ENCODE data around the gene POFUT2. TPM values are rescaled to one million over a fixed set of nuclear protein-coding genes. Genes with fewer than 3 reads are reported as not detected.

The POFUT2 gene
- total and polyA plus RNA-seq, 4 donors: 17.9 to 35.7 (median 26.1) TPM

DNA sequence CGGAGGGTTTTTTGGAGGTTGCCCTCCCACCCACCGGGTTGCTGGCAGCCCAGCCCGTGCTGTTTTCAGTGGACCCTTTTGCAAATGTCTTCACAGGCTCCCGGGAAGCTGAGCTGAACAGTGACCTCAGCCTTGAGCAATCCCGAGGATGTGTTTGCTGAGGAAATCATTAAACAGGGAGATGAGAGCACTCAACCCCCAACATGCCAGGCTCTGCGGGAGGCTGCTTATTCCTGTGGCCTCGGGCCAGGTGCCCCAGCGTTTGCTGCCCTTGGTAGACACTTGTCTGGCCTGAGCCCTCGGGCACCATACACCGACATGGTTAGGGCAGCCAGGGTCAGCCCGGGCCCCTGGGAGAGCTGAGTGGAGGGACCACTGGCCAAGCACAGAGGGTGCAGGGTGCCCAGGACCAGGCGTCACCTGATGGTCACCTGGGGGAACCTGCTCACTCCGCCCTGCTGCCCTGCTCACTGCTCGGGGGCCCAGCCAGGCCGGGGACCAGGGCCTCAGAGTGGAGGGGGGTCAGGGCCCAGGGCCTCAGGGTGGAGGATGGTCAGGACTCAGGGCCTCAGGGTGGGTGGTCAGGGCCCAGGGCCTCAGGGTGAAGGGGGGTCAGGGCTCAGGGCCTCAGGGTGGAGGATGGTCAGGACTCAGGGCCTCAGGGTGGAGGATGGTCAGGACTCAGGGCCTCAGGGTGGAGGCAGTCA is 42.5 kb upstream of the POFUT2 start:
- WGBS, 2 donors: 48 to 62% methylated on average over 12 to 15 of the region's 15 CpGs
- no peaks in the 10 kb centered on the region for H3K9me3 ChIP-seq (ENCODE audit: control insufficient read depth in 4 of 4, insufficient read depth in 3 of 4, low read length in 3 of 4)
- ATAC-seq (ENCODE audit: insufficient read depth, low FRiP score): peak; percentile 22
- DNase-seq: peak; percentile 85 to 92 (median 86)
- peak overlapping the region in 1 of 2 donors; percentile 15 for H3K27ac ChIP-seq (ENCODE audit: low read depth in 1 of 2, low read length in 1 of 2)
- H3K4me1 ChIP-seq (ENCODE audit: control insufficient read depth in 5 of 5, insufficient read depth in 5 of 5, low read length in 5 of 5): peaks cover 0 to 59% (median 10%) of the 10 kb centered on the region in 5 donors
- H3K9ac ChIP-seq (ENCODE audit: insufficient read depth in 1 of 2, low read length in 2 of 2): peak overlapping the region; percentile 9 to 18
- TF ChIP-seq, protein P1, sequence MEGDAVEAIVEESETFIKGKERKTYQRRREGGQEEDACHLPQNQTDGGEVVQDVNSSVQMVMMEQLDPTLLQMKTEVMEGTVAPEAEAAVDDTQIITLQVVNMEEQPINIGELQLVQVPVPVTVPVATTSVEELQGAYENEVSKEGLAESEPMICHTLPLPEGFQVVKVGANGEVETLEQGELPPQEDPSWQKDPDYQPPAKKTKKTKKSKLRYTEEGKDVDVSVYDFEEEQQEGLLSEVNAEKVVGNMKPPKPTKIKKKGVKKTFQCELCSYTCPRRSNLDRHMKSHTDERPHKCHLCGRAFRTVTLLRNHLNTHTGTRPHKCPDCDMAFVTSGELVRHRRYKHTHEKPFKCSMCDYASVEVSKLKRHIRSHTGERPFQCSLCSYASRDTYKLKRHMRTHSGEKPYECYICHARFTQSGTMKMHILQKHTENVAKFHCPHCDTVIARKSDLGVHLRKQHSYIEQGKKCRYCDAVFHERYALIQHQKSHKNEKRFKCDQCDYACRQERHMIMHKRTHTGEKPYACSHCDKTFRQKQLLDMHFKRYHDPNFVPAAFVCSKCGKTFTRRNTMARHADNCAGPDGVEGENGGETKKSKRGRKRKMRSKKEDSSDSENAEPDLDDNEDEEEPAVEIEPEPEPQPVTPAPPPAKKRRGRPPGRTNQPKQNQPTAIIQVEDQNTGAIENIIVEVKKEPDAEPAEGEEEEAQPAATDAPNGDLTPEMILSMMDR (IDR thresholded peaks at IDR 0.05; ENCODE audit: control extremely low read depth, extremely low read depth): no peak
- H3K36me3 ChIP-seq (ENCODE audit: control insufficient read depth in 4 of 4, insufficient read depth in 4 of 4, low read length in 4 of 4): no peaks in the 10 kb centered on the region
- no peak overlapping the region for H3K4me3 ChIP-seq
- H3K27me3 ChIP-seq (ENCODE audit: control insufficient read depth in 3 of 3, insufficient read depth in 3 of 3, low read length in 2 of 3): peaks cover 0 to 2% (median 0%) of the 10 kb centered on the region in 3 donors

DNA sequence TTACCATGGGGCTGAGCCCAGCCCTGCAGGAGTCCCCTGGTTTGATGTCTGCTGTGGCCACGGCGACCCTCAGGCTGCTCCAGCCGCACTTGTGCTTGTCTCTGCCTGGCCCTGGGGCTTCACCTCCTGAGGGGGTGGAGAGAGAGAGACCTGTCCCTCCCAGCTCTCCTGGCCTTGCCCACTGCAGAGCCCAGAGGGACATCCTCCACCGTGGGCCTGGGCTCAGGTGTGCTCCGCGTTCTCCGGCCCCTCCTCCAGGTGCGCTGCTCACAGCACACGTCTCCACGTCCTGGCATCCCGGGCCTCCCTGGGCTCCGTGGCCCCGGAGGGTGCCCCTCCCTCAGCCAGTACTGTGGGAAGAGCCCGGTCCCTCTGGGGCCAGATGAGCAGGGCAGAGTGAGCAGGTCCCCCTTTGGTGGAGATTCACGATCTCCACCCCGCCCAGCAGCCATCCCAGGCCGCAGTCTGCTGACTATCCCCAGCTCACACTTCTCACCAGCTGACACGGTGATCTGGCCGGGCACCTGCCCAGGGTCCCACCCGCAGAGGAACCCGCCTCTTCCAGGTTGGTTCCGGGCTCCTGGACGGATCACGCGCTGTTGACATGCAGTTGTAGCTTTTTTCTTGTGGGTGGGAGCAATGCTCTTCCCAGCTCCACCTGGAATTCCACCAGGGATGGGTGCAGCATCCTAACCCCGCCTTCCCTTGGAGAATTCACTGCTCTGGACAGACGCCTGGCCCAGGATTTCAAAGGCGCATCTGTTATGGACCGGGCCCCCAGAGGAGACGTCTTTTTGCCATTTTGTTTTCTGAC is 41.8 kb upstream of the POFUT2 start:
- TF ChIP-seq, protein P1 (IDR thresholded peaks at IDR 0.05; ENCODE audit: control extremely low read depth, extremely low read depth): no peak
- H3K4me3 ChIP-seq: no peak overlapping the region
- peaks cover 0 to 63% (median 13%) of the 10 kb centered on the region in 5 donors for H3K4me1 ChIP-seq (ENCODE audit: control insufficient read depth in 5 of 5, insufficient read depth in 5 of 5, low read length in 5 of 5)
- peak overlapping the region in 1 of 2 donors; percentile 34 for H3K27ac ChIP-seq (ENCODE audit: low read depth in 1 of 2, low read length in 1 of 2)
- peaks cover 0 to 2% (median 0%) of the 10 kb centered on the region in 3 donors for H3K27me3 ChIP-seq (ENCODE audit: control insufficient read depth in 3 of 3, insufficient read depth in 3 of 3, low read length in 2 of 3)
- DNase-seq: no peak
- ATAC-seq (ENCODE audit: insufficient read depth, low FRiP score): peak; percentile 30
- no peaks in the 10 kb centered on the region for H3K9me3 ChIP-seq (ENCODE audit: control insufficient read depth in 4 of 4, insufficient read depth in 3 of 4, low read length in 3 of 4)
- H3K36me3 ChIP-seq (ENCODE audit: control insufficient read depth in 4 of 4, insufficient read depth in 4 of 4, low read length in 4 of 4): no peaks in the 10 kb centered on the region
- H3K9ac ChIP-seq (ENCODE audit: insufficient read depth in 1 of 2, low read length in 2 of 2): peak overlapping the region; percentile 9 to 18
- WGBS, 2 donors: 68 to 83% methylated on average over 30 of the region's 30 CpGs

DNA sequence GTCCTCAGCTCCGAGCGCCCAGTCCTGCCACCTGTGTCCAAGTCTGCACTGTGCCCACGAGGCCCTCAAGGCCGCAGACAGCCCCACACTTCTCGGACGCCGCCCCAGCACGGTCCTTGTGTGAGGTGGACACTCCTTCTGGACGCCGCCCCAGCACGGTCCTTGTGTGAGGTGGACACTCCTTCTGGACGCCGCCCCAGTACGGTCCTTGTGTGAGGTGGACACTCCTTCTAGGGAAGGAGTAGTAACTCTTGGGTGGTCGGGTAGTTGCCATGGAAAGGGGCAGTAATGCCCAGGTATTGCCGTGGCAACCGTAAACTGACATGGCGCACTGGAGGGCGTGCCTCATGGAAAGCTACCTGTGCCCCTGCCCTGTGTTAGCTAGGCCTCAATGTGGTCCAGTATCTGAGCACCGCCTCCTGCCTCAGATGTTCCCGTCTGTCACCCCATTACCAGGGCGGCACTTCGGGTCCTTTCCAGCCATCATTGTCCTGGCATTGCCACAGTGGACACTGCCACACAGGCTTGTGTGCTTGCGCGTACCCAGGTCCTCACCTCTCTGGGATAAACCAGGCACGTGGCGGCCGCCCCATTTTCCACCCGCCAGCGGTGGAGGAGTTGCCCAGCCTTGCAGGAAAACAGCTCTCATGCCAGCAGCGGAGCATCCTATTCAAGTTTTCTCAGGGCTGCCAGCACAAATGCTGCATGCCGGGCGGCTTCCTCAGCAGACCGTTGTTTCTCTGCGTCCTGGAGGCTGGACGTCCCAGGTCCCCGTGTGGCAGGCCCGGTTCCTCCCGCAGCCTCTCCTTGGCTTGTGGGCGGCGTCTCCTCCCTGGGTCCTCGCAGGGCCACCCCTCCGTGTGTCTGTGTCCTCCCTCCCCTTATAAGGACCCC is 40.8 kb upstream of the POFUT2 start:
- peak overlapping the region in 1 of 2 donors; percentile 34 for H3K27ac ChIP-seq (ENCODE audit: low read depth in 1 of 2, low read length in 1 of 2)
- ATAC-seq (ENCODE audit: insufficient read depth, low FRiP score) (no peak), DNase-seq (peak in 1 of 3 donors; percentile 48)
- TF ChIP-seq, protein P1 (IDR thresholded peaks at IDR 0.05; ENCODE audit: control extremely low read depth, extremely low read depth): no peak
- H3K4me3 ChIP-seq: no peak overlapping the region
- H3K27me3 ChIP-seq (ENCODE audit: control insufficient read depth in 3 of 3, insufficient read depth in 3 of 3, low read length in 2 of 3): peaks cover 0 to 2% (median 0%) of the 10 kb centered on the region in 3 donors
- H3K36me3 ChIP-seq (ENCODE audit: control insufficient read depth in 4 of 4, insufficient read depth in 4 of 4, low read length in 4 of 4): no peaks in the 10 kb centered on the region
- WGBS, 2 donors: 82 to 87% methylated on average over 43 of the region's 43 CpGs
- no peaks in the 10 kb centered on the region for H3K9me3 ChIP-seq (ENCODE audit: control insufficient read depth in 4 of 4, insufficient read depth in 3 of 4, low read length in 3 of 4)
- H3K9ac ChIP-seq (ENCODE audit: insufficient read depth in 1 of 2, low read length in 2 of 2): no peak overlapping the region
- H3K4me1 ChIP-seq (ENCODE audit: control insufficient read depth in 5 of 5, insufficient read depth in 5 of 5, low read length in 5 of 5): peaks cover 0 to 56% (median 16%) of the 10 kb centered on the region in 5 donors
